Fibroblast of lung (primary cell): ENCODE results near the gene MMS19.

Experiments used
- CTCF ChIP-seq, 2 donors: IDR thresholded peaks in 1 of 2; conservative IDR thresholded peaks in 1 of 2; 1 replicate in 1 of 2; 2 replicates in 1 of 2; pipeline ENCODE4 v1.5.1; 2011 to 2012; ENCODE audit warnings: low read length in 2 of 2, control low read depth in 1 of 2, inconsistent platforms in 1 of 2, low read depth in 1 of 2, mild to moderate bottlenecking in 1 of 2
- EZH2 ChIP-seq: IDR thresholded peaks from 2 replicates; pipeline ENCODE4 v1.5.1; 2012; ENCODE audit warnings: low read length, control low read depth, mild to moderate bottlenecking; ENCODE audit errors: missing control alignments

DNA sequence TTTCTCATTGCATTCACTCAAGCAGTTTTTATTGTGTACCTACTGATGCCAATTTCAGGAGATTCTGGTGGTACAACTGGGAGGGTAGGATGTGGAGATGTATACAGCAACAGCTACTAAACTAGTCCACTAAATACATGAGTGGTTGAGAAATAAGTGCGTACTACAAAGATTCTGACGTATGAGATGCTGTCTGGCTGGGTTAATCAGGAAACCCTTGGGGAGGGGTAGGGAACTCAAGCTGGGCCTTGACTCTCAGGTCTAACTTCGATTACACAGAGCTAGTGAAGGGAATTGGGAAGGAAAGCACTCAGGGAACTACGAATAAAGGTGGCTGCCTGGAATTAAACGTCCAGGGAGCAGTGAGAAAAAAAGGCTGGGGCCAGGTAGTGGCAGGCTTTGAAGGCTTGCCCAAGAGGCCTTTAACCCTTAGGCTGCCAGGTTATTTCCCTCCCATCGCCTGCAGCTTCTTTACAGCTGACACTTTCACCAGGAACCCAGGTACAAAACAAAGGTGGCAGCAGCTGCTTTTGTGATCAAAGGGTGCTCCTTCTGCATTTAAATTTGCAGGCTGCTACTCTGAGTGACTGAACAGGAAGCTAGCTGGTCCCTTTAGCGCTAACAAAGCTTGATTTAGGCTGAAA is 3.2 kb downstream of the MMS19 start:
- no peak for TF ChIP-seq CTCF (conservative IDR thresholded peaks at IDR 0.05 in 1 of 2, IDR thresholded peaks at IDR 0.05 in 1 of 2; ENCODE audit: low read depth in 1 of 2, low read length in 2 of 2)
- TF ChIP-seq EZH2, result no peak
